ENCODE data around the gene GLCCI1. TPM values are rescaled to one million over a fixed set of nuclear protein-coding genes. Genes with fewer than 3 reads are reported as not detected.
A peak's percentile ranks its signal among the peaks of the same experiment; 100 is the strongest.

The GLCCI1 gene
- total and polyA plus RNA-seq, 4 experiments from 2014 or later, result 10.4 to 49.7 (median 34.3) TPM

- Mint-ChIP-seq H3K27me3 (no peaks in the 10 kb centered on the region), H3K4me1 (peaks cover 11 to 21% (median 12%) of the 10 kb centered on the region in 4 donors), H3K36me3 (peaks cover 0 to 2% of the 10 kb centered on the region in 2 donors), H3K27ac (peak overlapping the region in 2 of 7 donors; percentile 8 to 11), H3K9me3 (no peaks in the 10 kb centered on the region), H3K4me3 (no peak overlapping the region)
- Histone ChIP-seq H3K9me3 (ENCODE audit: control insufficient read depth in 1 of 2, low read length in 2 of 2) (no peaks in the 10 kb centered on the region), H3K36me3 (ENCODE audit: insufficient read depth, low read length) (no peaks in the 10 kb centered on the region), H3K4me1 (ENCODE audit: insufficient read depth, low read length) (peaks cover 25% of the 10 kb centered on the region), H3K27ac (ENCODE audit: low read depth, low read length) (no peak overlapping the region), H3K27me3 (ENCODE audit: insufficient read depth, low read length) (no peaks in the 10 kb centered on the region), H3K4me3 (ENCODE audit: low read length in 2 of 2) (no peak overlapping the region)
- CTCF ChIA-PET (ENCODE audit: partially characterized antibody), result interaction anchor here (1.0 to 3.8 kb wide), 5 partner anchors 21 to 285 kb away, joined by 3 to 15 read pairs (median 3); no protein-coding TSS in a partner anchor
- intact Hi-C loops (cut with micrococcal nuclease), result loop anchor here (5.0 kb wide), 2 partner anchors 284 to 399 kb away; partner anchors contain the start of gene MIOS
- POLR2A ChIA-PET (ENCODE audit: partially characterized antibody), result interaction anchor here (1.0 to 6.1 kb wide), 6 partner anchors 11 to 70 kb away, joined by 3 to 51 read pairs (median 22); no protein-coding TSS in a partner anchor
- no peak for DNase-seq
Measured at GRCh38 chr7:7966141-7966734, 2.4 kb upstream of the GLCCI1 start.

DNA sequence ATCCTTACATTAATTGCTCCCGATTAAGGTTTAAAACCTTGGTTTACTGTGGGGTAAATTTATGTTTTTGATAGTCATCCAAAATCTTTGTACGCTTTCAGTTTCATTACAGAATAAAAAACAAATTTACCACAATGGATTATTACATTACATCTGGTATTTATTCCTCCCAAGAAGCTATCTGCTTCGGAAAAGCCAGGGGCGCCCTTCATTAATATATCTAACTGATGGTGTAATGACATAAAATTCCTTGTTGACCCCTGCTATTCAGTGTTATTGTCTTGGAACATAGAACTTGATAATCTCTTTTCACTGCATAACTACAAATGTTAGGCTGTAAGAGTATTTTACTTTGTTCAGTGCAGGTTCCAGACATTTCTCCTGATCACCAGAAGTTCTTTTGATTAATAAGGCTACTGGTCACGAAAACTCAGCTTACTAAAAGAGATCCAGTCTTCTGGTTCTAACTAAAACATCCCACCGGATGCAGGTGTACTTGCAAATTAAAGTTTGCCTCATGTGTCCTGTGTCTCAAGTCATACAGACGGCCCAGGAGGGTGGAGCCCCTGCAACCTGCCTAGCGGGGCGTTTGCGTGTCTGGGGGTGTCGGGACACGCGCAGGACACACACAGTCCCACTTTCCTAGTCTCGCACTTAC is 581 bp upstream of the GLCCI1 start:
- Mint-ChIP-seq H3K36me3 (peaks cover 0 to 2% of the 10 kb centered on the region in 2 donors), H3K27me3 (no peaks in the 10 kb centered on the region), H3K9me3 (no peaks in the 10 kb centered on the region), H3K4me1 (peaks cover 14 to 25% (median 15%) of the 10 kb centered on the region in 4 donors), H3K4me3 (peak overlapping the region; percentile 92 to 100 (median 98)), H3K27ac (peak overlapping the region; percentile 66 to 99 (median 96))
- Histone ChIP-seq H3K9me3 (ENCODE audit: control insufficient read depth in 1 of 2, low read length in 2 of 2) (no peaks in the 10 kb centered on the region), H3K27me3 (ENCODE audit: insufficient read depth, low read length) (no peaks in the 10 kb centered on the region), H3K27ac (ENCODE audit: low read depth, low read length) (peak overlapping the region; percentile 76), H3K4me3 (ENCODE audit: low read length in 2 of 2) (peak overlapping the region; percentile 59 to 99), H3K4me1 (ENCODE audit: insufficient read depth, low read length) (peaks cover 43% of the 10 kb centered on the region), H3K36me3 (ENCODE audit: insufficient read depth, low read length) (no peaks in the 10 kb centered on the region)
- intact Hi-C loops (cut with micrococcal nuclease), result loop anchor here (1.0 to 5.0 kb wide), 10 partner anchors 24 to 785 kb away; partner anchors contain the start of genes C1GALT1, MIOS and UMAD1
- CTCF ChIA-PET (ENCODE audit: partially characterized antibody), result interaction anchor here (0.6 to 3.8 kb wide), 9 partner anchors 24 to 287 kb away, joined by 3 to 15 read pairs (median 3); no protein-coding TSS in a partner anchor
- POLR2A ChIA-PET (ENCODE audit: partially characterized antibody), result interaction anchor here (0.5 to 6.3 kb wide), 40 partner anchors 10 to 786 kb away, joined by 3 to 102 read pairs (median 4); partner anchors contain the start of genes C1GALT1 and UMAD1
- DNase-seq, result peak in 2 of 5 donors; percentile 20

GRCh38 chr7:7969306-7970236 is 975 bp downstream of the GLCCI1 start:
- H3K27ac Mint-ChIP-seq, result peak overlapping the region in 3 of 7 donors; percentile 20 to 62 (median 54)
- peak; percentile 48 to 68 (median 56) for DNase-seq
- H3K27me3 ChIP-seq (ENCODE audit: insufficient read depth, low read length), result no peaks in the 10 kb centered on the region
- H3K36me3 ChIP-seq (ENCODE audit: insufficient read depth, low read length), result no peaks in the 10 kb centered on the region
- ChIA-PET POLR2A (ENCODE audit: partially characterized antibody) (interaction anchor here (0.8 to 6.3 kb wide), 36 partner anchors 8 to 793 kb away, joined by 3 to 102 read pairs (median 6); partner anchors contain the start of gene UMAD1), CTCF (ENCODE audit: partially characterized antibody) (interaction anchor here (0.8 to 2.6 kb wide), 9 partner anchors 9 to 288 kb away, joined by 3 to 9 read pairs (median 7); no protein-coding TSS in a partner anchor)
- intact Hi-C loops (cut with micrococcal nuclease), result loop anchor here (1.0 to 5.0 kb wide), 8 partner anchors 10 to 787 kb away; partner anchors contain the start of genes C1GALT1 and MIOS
- peak overlapping the region; percentile 96 to 99 for H3K4me3 ChIP-seq (ENCODE audit: low read length in 2 of 2)
- H3K9me3 ChIP-seq (ENCODE audit: control insufficient read depth in 1 of 2, low read length in 2 of 2), result no peaks in the 10 kb centered on the region
- H3K27ac ChIP-seq (ENCODE audit: low read depth, low read length), result peak overlapping the region; percentile 79
- H3K36me3 Mint-ChIP-seq, result peaks cover 0 to 2% of the 10 kb centered on the region in 2 donors
- H3K4me1 Mint-ChIP-seq, result peaks cover 19 to 34% (median 21%) of the 10 kb centered on the region in 4 donors
- H3K9me3 Mint-ChIP-seq, result no peaks in the 10 kb centered on the region
- peak overlapping the region in 7 of 8 donors; percentile 65 to 97 (median 87) for H3K4me3 Mint-ChIP-seq
- H3K4me1 ChIP-seq (ENCODE audit: insufficient read depth, low read length), result peaks cover 57% of the 10 kb centered on the region
- H3K27me3 Mint-ChIP-seq, result no peaks in the 10 kb centered on the region

- peaks cover 0 to 2% of the 10 kb centered on the region in 2 donors for H3K36me3 Mint-ChIP-seq
- peak in 1 of 5 donors; percentile 43 for DNase-seq
- peaks cover 57% of the 10 kb centered on the region for H3K4me1 ChIP-seq (ENCODE audit: insufficient read depth, low read length)
- no peak overlapping the region for H3K4me3 Mint-ChIP-seq
- no peaks in the 10 kb centered on the region for H3K36me3 ChIP-seq (ENCODE audit: insufficient read depth, low read length)
- H3K27me3 ChIP-seq (ENCODE audit: insufficient read depth, low read length), result no peaks in the 10 kb centered on the region
- CTCF ChIA-PET (ENCODE audit: partially characterized antibody), result interaction anchor here (0.8 to 2.6 kb wide), 11 partner anchors 9 to 289 kb away, joined by 3 to 9 read pairs (median 7); no protein-coding TSS in a partner anchor
- POLR2A ChIA-PET (ENCODE audit: partially characterized antibody), result interaction anchor here (0.7 to 6.3 kb wide), 34 partner anchors 8 to 794 kb away, joined by 3 to 102 read pairs (median 6); partner anchors contain the start of genes RPA3 and UMAD1
- peak overlapping the region; percentile 79 to 96 for H3K4me3 ChIP-seq (ENCODE audit: low read length in 2 of 2)
- peaks cover 19 to 38% (median 23%) of the 10 kb centered on the region in 4 donors for H3K4me1 Mint-ChIP-seq
- H3K27ac Mint-ChIP-seq, result no peak overlapping the region
- no peaks in the 10 kb centered on the region for H3K9me3 ChIP-seq (ENCODE audit: control insufficient read depth in 1 of 2, low read length in 2 of 2)
- H3K27ac ChIP-seq (ENCODE audit: low read depth, low read length), result peak overlapping the region; percentile 79
- intact Hi-C loops (cut with micrococcal nuclease), result loop anchor here (1.0 to 5.0 kb wide), 4 partner anchors 9 to 67 kb away; no protein-coding TSS in a partner anchor
- H3K27me3 Mint-ChIP-seq, result no peaks in the 10 kb centered on the region
- H3K9me3 Mint-ChIP-seq, result no peaks in the 10 kb centered on the region
Measured at GRCh38 chr7:7970237-7970530, 1.6 kb downstream of the GLCCI1 start.

DNA sequence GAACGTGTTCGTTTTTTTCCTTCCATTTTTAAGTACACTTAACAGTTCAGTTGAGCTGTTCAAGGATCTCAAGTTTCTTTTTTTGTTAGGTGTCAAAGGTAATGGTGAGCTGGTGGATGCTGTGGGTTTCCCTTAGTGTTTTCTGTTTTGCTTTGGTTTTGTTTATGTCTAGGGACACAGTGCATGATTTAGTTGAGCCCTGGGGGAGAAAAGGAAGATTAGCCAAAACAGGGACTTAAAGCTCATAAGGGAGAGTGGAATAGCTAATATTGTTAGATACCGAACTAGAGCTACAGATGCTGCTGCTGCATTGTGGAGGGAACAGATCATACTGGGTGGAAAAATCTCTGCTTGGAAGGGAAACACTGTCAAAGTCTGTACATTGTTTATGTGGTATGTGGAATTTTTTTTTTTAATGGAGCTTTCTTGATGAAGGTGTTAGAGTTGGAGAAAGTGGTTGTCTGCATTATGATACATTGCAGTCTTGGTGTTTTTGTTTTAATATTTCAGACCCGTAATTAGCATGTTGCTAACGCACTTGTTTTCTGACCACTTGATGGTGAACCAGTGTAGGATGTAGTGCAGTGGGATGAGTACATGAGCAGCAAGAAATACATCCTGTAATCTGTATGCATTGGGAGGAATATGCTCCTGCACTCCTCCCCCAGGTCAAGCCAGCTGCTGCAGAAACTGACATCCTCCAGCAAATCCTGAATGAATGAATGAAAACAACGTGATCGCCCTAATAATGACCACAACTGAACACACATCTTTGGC is 2.1 kb downstream of the GLCCI1 start:
- Histone ChIP-seq H3K4me1 (ENCODE audit: insufficient read depth, low read length) (peaks cover 61% of the 10 kb centered on the region), H3K27me3 (ENCODE audit: insufficient read depth, low read length) (no peaks in the 10 kb centered on the region), H3K36me3 (ENCODE audit: insufficient read depth, low read length) (no peaks in the 10 kb centered on the region), H3K27ac (ENCODE audit: low read depth, low read length) (peak overlapping the region; percentile 79), H3K9me3 (ENCODE audit: control insufficient read depth in 1 of 2, low read length in 2 of 2) (no peaks in the 10 kb centered on the region), H3K4me3 (ENCODE audit: low read length in 2 of 2) (peak overlapping the region; percentile 79 to 96)
- intact Hi-C loops (cut with micrococcal nuclease), result loop anchor here (1.0 to 5.0 kb wide), 4 partner anchors 9 to 67 kb away; no protein-coding TSS in a partner anchor
- Mint-ChIP-seq H3K27ac (no peak overlapping the region), H3K9me3 (no peaks in the 10 kb centered on the region), H3K27me3 (no peaks in the 10 kb centered on the region), H3K36me3 (peaks cover 0 to 2% of the 10 kb centered on the region in 2 donors), H3K4me1 (peaks cover 23 to 38% (median 27%) of the 10 kb centered on the region in 4 donors), H3K4me3 (no peak overlapping the region)
- ChIA-PET POLR2A (ENCODE audit: partially characterized antibody) (interaction anchor here (0.7 to 6.3 kb wide), 32 partner anchors 7 to 794 kb away, joined by 3 to 102 read pairs (median 6); partner anchors contain the start of genes RPA3 and UMAD1), CTCF (ENCODE audit: partially characterized antibody) (interaction anchor here (0.8 to 2.6 kb wide), 13 partner anchors 8 to 290 kb away, joined by 3 to 9 read pairs (median 6); no protein-coding TSS in a partner anchor)
- DNase-seq, result peak in 3 of 5 donors; percentile 21 to 39 (median 32)
